Limb (tissue), 2 donors: Measurements from ENCODE around the gene SVEP1.
A peak's percentile ranks its signal among the peaks of the same experiment; 100 is the strongest.
"Not testable (repeated sequence)": the region's sequence is repeated elsewhere in the genome, so short reads cannot be mapped to it uniquely, and the experiment has no call there.

Experiments
- DNase-seq, 2 donors: peaks; one replicate each; pipeline ENCODE4 v3.0.0-alpha.2; 2016; ENCODE audit errors: extremely low spot score in 2 of 2

Gene SVEP1

GRCh38 chr9:110447476-110447875 lies 132.1 kb downstream of the SVEP1 start:
- no peak for DNase-seq

- DNase-seq = no peak
Measured at GRCh38 chr9:110446171-110446570, 133.4 kb downstream of the SVEP1 start.

GRCh38 chr9:110444911-110445310 lies 134.6 kb downstream of the SVEP1 start:
- DNase-seq = no peak

- DNase-seq = no peak
Measured at GRCh38 chr9:110443866-110444220, 135.7 kb downstream of the SVEP1 start.

GRCh38 chr9:110443146-110443865 lies 136.2 kb downstream of the SVEP1 start:
- DNase-seq = no peak

GRCh38 chr9:110440796-110441195 lies 138.7 kb downstream of the SVEP1 start:
- DNase-seq = no peak

- DNase-seq = no peak
Measured at GRCh38 chr9:110440172-110440571, 139.4 kb downstream of the SVEP1 start.

- no peak for DNase-seq
Measured at GRCh38 chr9:110432253-110432652, 147.3 kb downstream of the SVEP1 start.

GRCh38 chr9:110429453-110429852 lies 150.1 kb downstream of the SVEP1 start:
- no peak for DNase-seq

- peak; percentile 11 to 44 for DNase-seq
Measured at GRCh38 chr9:110427497-110428104, 151.9 kb downstream of the SVEP1 start.

- DNase-seq = no peak
Measured at GRCh38 chr9:110426052-110426709, 153.4 kb downstream of the SVEP1 start.

- no peak for DNase-seq
Measured at GRCh38 chr9:110414471-110414870, 165.1 kb downstream of the SVEP1 start.

GRCh38 chr9:110410961-110411360 lies 168.6 kb downstream of the SVEP1 start:
- no peak for DNase-seq

GRCh38 chr9:110408598-110408997 lies 170.9 kb downstream of the SVEP1 start:
- no peak for DNase-seq

- no peak for DNase-seq
Measured at GRCh38 chr9:110405858-110406443, 173.6 kb downstream of the SVEP1 start.

- no peak for DNase-seq
Measured at GRCh38 chr9:110404473-110404872, 175.1 kb downstream of the SVEP1 start.

GRCh38 chr9:110399983-110400382 lies 179.6 kb downstream of the SVEP1 start:
- no peak for DNase-seq

GRCh38 chr9:110398992-110399391 lies 180.5 kb downstream of the SVEP1 start:
- not testable (repeated sequence) for DNase-seq

GRCh38 chr9:110391826-110392485 lies 187.6 kb downstream of the SVEP1 start:
- DNase-seq = no peak

- DNase-seq = no peak
Measured at GRCh38 chr9:110389148-110389750, 190.3 kb downstream of the SVEP1 start.

- DNase-seq = no peak
Measured at GRCh38 chr9:110383491-110383890, 196.1 kb downstream of the SVEP1 start.
